HepG2 (cell line): ENCODE results near the gene MED13L. TPM values are rescaled to one million over a fixed set of nuclear protein-coding genes. Genes with fewer than 3 reads are reported as not detected.

Experiments used
- ATAC-seq: fragments of 200-7000 bp; cut with Tn5 transposase; 3 replicates; pipeline ENCODE4 v1.9.1; 2020; ENCODE audit warnings: mild to moderate bottlenecking, moderate library complexity
- BruUV-seq: library from RNA; stranded (reverse); fragments of 400-500 nt; replicated peaks from 2 replicates; lab custom pipeline; 2021; lab: Mats Ljungman, UMichigan
- CTCF ChIA-PET: fragments of 300-600 bp; formaldehyde crosslinking; extraction: SDS; loops from one replicate; lab custom pipeline; 2021; ENCODE audit warnings: low total read pairs, inconsistent platforms, low intra/inter-chr PET ratio; lab: Yijun Ruan, JAX
- POLR2A ChIA-PET: fragments of 350-600 bp; sonication (Branson Sonifier 250); formaldehyde crosslinking; loops from one replicate; lab custom pipeline; 2020; ENCODE audit warnings: antibody characterized with exemption, inconsistent platforms; lab: Yijun Ruan, JAX
- DNase-seq: peaks from one replicate; pipeline ENCODE4 v3.0.0-alpha.2; 2015; ENCODE audit warnings: low spot score
- FAIRE-seq: peaks from 3 replicates; lab custom pipeline; 2011; peaks lifted over from hg19 to GRCh38; lab: Jason Lieb, UNC
- H2AFZ ChIP-seq: one replicate; pipeline ENCODE4 v1.6.1; 2011; ENCODE audit warnings: low read length, inconsistent platforms
- H3K27ac ChIP-seq: fragments of 300-600 bp; 3 replicates; pipeline ENCODE4 v1.8.0; 2011; ENCODE audit warnings: mixed run types, mild to moderate bottlenecking, mixed read lengths, low read length, inconsistent platforms; ENCODE audit not compliant: insufficient read depth; ENCODE audit errors: extremely low read length
- H3K27me3 ChIP-seq, 2 experiments: fragments of 200-600 bp in 1 of 2; 2 replicates in 1 of 2; 3 replicates in 1 of 2; pipeline versions ENCODE4 v1.6.0 to v1.8.0; 2011; ENCODE audit warnings: low read length in 2 of 2, mild to moderate bottlenecking in 2 of 2, moderate library complexity in 2 of 2, inconsistent platforms in 1 of 2; ENCODE audit not compliant: insufficient read depth in 2 of 2, control insufficient read depth in 1 of 2
- H3K36me3 ChIP-seq, 2 experiments: fragments of 200-600 bp in 1 of 2; replicated peaks in 1 of 2; 2 replicates in 1 of 2; 3 replicates in 1 of 2; pipeline versions ENCODE4 v1.5.1 to v1.8.0; 2011; ENCODE audit warnings: low read length in 2 of 2, inconsistent platforms in 1 of 2; ENCODE audit not compliant: insufficient read depth in 2 of 2, control insufficient read depth in 1 of 2
- H3K4me1 ChIP-seq: 2 replicates; pipeline ENCODE4 v1.5.1; 2012; ENCODE audit warnings: low read length, inconsistent platforms; ENCODE audit not compliant: insufficient read depth
- H3K4me2 ChIP-seq: 2 replicates; pipeline ENCODE4 v1.6.0; 2011; ENCODE audit warnings: low read depth, low read length, inconsistent platforms
- H3K4me3 ChIP-seq, 3 experiments: fragments of 200-600 bp in 1 of 3; sonication (generic), shearing (Covaris generic) in 1 of 3; replicated peaks in 1 of 3; 2 replicates each; pipeline ENCODE4 v1.5.1; 2011 to 2016; ENCODE audit warnings: low read length in 3 of 3, inconsistent platforms in 2 of 3, low read depth in 2 of 3, mild to moderate bottlenecking in 2 of 3, control low read depth in 1 of 3, mixed read lengths in 1 of 3; ENCODE audit not compliant: insufficient read depth in 1 of 3
- H3K79me2 ChIP-seq: one replicate; pipeline ENCODE4 v1.6.1; 2011; ENCODE audit warnings: low read length, inconsistent platforms; ENCODE audit not compliant: insufficient read depth
- H3K9ac ChIP-seq: 2 replicates; pipeline ENCODE4 v1.6.0; 2011; ENCODE audit warnings: mild to moderate bottlenecking, low read depth, low read length, inconsistent platforms; ENCODE audit not compliant: insufficient read depth
- H3K9me3 ChIP-seq: 2 replicates; pipeline ENCODE4 v1.5.1; 2012; ENCODE audit warnings: mild to moderate bottlenecking, low read length
- H4K20me1 ChIP-seq: 2 replicates; pipeline ENCODE4 v1.6.0; 2011; ENCODE audit warnings: inconsistent platforms, mild to moderate bottlenecking, low read length, moderate library complexity; ENCODE audit not compliant: insufficient read depth
- ETS1 ChIP-seq: sonication (generic); formaldehyde crosslinking; IDR thresholded peaks from 2 replicates; pipeline ENCODE4 v1.4.0; 2020; ENCODE audit warnings: missing genetic modification reagents
- KDM5A ChIP-seq: fragments of 200-600 bp; sonication (generic); IDR thresholded peaks from 2 replicates; pipeline ENCODE4 v1.7.0; 2018; ENCODE audit warnings: antibody characterized with exemption, mild to moderate bottlenecking, low read length, borderline replicate concordance
- MTA3 ChIP-seq: sonication (generic); formaldehyde crosslinking; IDR thresholded peaks from 2 replicates; pipeline ENCODE4 v1.4.0; 2020; ENCODE audit warnings: missing genetic modification reagents
- NFIC ChIP-seq: IDR thresholded peaks from 2 replicates; pipeline ENCODE4 v1.6.1; 2012; ENCODE audit warnings: mild to moderate bottlenecking, low read length, inconsistent platforms
- PAX8 ChIP-seq: sonication (generic); formaldehyde crosslinking; IDR thresholded peaks from 2 replicates; pipeline ENCODE4 v1.8.0; 2022; ENCODE audit warnings: mild to moderate bottlenecking, missing genetic modification reagents, borderline replicate concordance
- REST ChIP-seq, 2 experiments: IDR thresholded peaks; 2 replicates each; pipeline ENCODE4 v1.6.1; 2011 to 2012; ENCODE audit warnings: low read length in 2 of 2, borderline replicate concordance in 1 of 2, low read depth in 1 of 2, mild to moderate bottlenecking in 1 of 2, moderate library complexity in 1 of 2
- TSC22D2 ChIP-seq: sonication (generic); formaldehyde crosslinking; IDR thresholded peaks from 2 replicates; pipeline ENCODE4 v1.5.1; 2020; ENCODE audit warnings: missing genetic modification reagents, mild to moderate bottlenecking, borderline replicate concordance
- ZBTB21 ChIP-seq: sonication (generic); formaldehyde crosslinking; IDR thresholded peaks from 2 replicates; pipeline ENCODE4 v1.4.0; 2020; ENCODE audit warnings: missing genetic modification reagents
- ZFP36 ChIP-seq: fragments of 150-350 bp; IDR thresholded peaks from 2 replicates; pipeline ENCODE4 v1.6.1; 2018; ENCODE audit warnings: borderline replicate concordance, low read length, low read depth; ENCODE audit not compliant: partially characterized antibody
- ZFP37 ChIP-seq: sonication (generic); formaldehyde crosslinking; IDR thresholded peaks from 2 replicates; pipeline ENCODE4 v1.4.0; 2020; ENCODE audit warnings: missing genetic modification reagents, borderline replicate concordance
- ZFP41 ChIP-seq: sonication (generic); formaldehyde crosslinking; IDR thresholded peaks from 2 replicates; pipeline ENCODE4 v1.4.0; 2020; ENCODE audit warnings: mild to moderate bottlenecking, missing genetic modification reagents, borderline replicate concordance
- ZNF234 ChIP-seq: sonication (generic); formaldehyde crosslinking; conservative IDR thresholded peaks from 2 replicates; pipeline ENCODE4 v1.5.1; 2020; ENCODE audit warnings: mild to moderate bottlenecking, missing genetic modification reagents
- ZNF264 ChIP-seq: sonication (generic); formaldehyde crosslinking; IDR thresholded peaks from 2 replicates; pipeline ENCODE4 v1.4.0; 2020; ENCODE audit warnings: missing genetic modification reagents
- ZNF512 ChIP-seq: sonication (generic); formaldehyde crosslinking; IDR thresholded peaks from 2 replicates; pipeline ENCODE4 v1.4.0; 2020; ENCODE audit warnings: mild to moderate bottlenecking, missing genetic modification reagents
- ZNF670 ChIP-seq: sonication (generic); formaldehyde crosslinking; IDR thresholded peaks from 2 replicates; pipeline ENCODE4 v1.8.0; 2022; ENCODE audit warnings: mild to moderate bottlenecking, missing genetic modification reagents, borderline replicate concordance
- ZNF781 ChIP-seq: sonication (generic); formaldehyde crosslinking; IDR thresholded peaks from 2 replicates; pipeline ENCODE4 v1.5.1; 2020; ENCODE audit warnings: borderline replicate concordance, mild to moderate bottlenecking, missing genetic modification reagents; ENCODE audit errors: not compliant biosample characterization
- ZNF850 ChIP-seq: sonication (generic); formaldehyde crosslinking; conservative IDR thresholded peaks from 2 replicates; pipeline ENCODE4 v1.9.0; 2021; ENCODE audit warnings: mild to moderate bottlenecking, missing genetic modification reagents
- WGBS: methylation state at CpG from one replicate; pipeline ENCODE4 v1.1.6; 2017; ENCODE audit warnings: low lambda C conversion rate; 5-methylcytosine and 5-hydroxymethylcytosine counted together
- in situ Hi-C: cut with HindIII; loops from 2 replicates; pipeline ENCODE4 v1.10.0; 2017; ENCODE audit warnings: low pct_unique_long_range_greater_than_20kb; ENCODE audit not compliant: extremely low pct_ligation_motif_present
- intact Hi-C: fragments of 100-400 bp; cut with micrococcal nuclease; formaldehyde crosslinking; loops from one replicate; pipeline ENCODE4 v1.10.0; 2022; ENCODE audit not compliant: unreplicated experiment
- polyA plus RNA-seq, 8 experiments: library from polyadenylated mRNA; depleted of rRNA in 3 of 8; stranded (reverse) in 7 of 8; unstranded in 1 of 8; fragments of >200 nt; fragmentation: Illumina TruSeq in 4 of 8; extraction: Trizol in 4 of 8; gene quantifications; 2 replicates each; pipeline versions ENCODE4 v1.2.1 to v1.2.3, GENCODE V29; 2011 to 2016; ENCODE audit warnings: low read depth in 4 of 8, missing spikeins in 1 of 8, mixed read lengths in 1 of 8; ENCODE audit not compliant: insufficient read depth in 1 of 8
- total RNA-seq, 5 experiments: library from RNA; depleted of rRNA; stranded (reverse); fragments of >200 nt; fragmentation: Illumina TruSeq; extraction: Trizol; gene quantifications; 2 replicates each; pipeline ENCODE4 v1.2.3, GENCODE V29; 2016; ENCODE audit warnings: low read depth in 1 of 5

MED13L gene
- total and polyA plus RNA-seq, 2 of the 13 experiments (the other 11 are each of a cell fraction or from before 2014, with no cell fraction given), result 24.8 to 38.9 TPM

GRCh38 chr12:116299064-116299463 lies 21.6 kb upstream of the MED13L start:
- no peak overlapping the region for H3K4me2 ChIP-seq
- no TSS peak for BruUV-seq
- in situ Hi-C loops, result no loop called here
- no peaks in the 10 kb centered on the region for H3K9me3 ChIP-seq
- no peak overlapping the region for H3K4me3 ChIP-seq
- intact Hi-C loops, result no loop called here
- H3K27me3 ChIP-seq, result peaks cover 0 to 25% of the 10 kb centered on the region in 2 experiments; a peak in 3 of 5 replicates
- no peaks in the 10 kb centered on the region for H3K79me2 ChIP-seq
- no peak overlapping the region for H3K27ac ChIP-seq
- no peak overlapping the region for H3K9ac ChIP-seq
- no peaks in the 10 kb centered on the region for H3K36me3 ChIP-seq
- FAIRE-seq, result no peak
- H4K20me1 ChIP-seq, result no peaks in the 10 kb centered on the region
- no peak for DNase-seq
- no peak overlapping the region for H2AFZ ChIP-seq
- POLR2A ChIA-PET, result no interaction called here
- CTCF ChIA-PET, result no interaction called here
- H3K4me1 ChIP-seq, result no peaks in the 10 kb centered on the region
- TF ChIP-seq ZFP37 (CRISPR knock-in tag), result no peak
- no peak for TF ChIP-seq NFIC
- TF ChIP-seq PAX8, result no peak
- TF ChIP-seq REST (IDR thresholded peaks at IDR 0.05; ENCODE audit: borderline replicate concordance in 1 of 2, low read depth in 1 of 2, low read length in 2 of 2), result no peak
- TF ChIP-seq ZFP41 (CRISPR knock-in tag), result no peak
- TF ChIP-seq ZNF670 (CRISPR knock-in tag), result no peak
- TF ChIP-seq TSC22D2 (CRISPR knock-in tag), result no peak
- TF ChIP-seq ZNF234 (CRISPR knock-in tag), result no peak
- TF ChIP-seq ZBTB21 (CRISPR knock-in tag), result no peak
- TF ChIP-seq ZNF781 (CRISPR knock-in tag), result no peak
- TF ChIP-seq KDM5A, result no peak
- no peak for TF ChIP-seq ETS1 (CRISPR knock-in tag)
- TF ChIP-seq ZFP36, result no peak
- no peak for TF ChIP-seq ZNF512 (CRISPR knock-in tag)
- TF ChIP-seq ZNF264 (CRISPR knock-in tag), result no peak
- no peak for TF ChIP-seq MTA3 (CRISPR knock-in tag)
- TF ChIP-seq ZNF850, result no peak
- TF ChIP-seq, all 625 proteins: peak for 0
- ATAC-seq, result no peak
- 27% methylated on average over 2 of the region's 2 CpGs for WGBS
